HCT116 (cell line): Measurements from ENCODE around the gene ZNF282.

Experiments
- EZH2 ChIP-seq: fragments of 200-600 bp; sonication (generic); IDR thresholded peaks from 2 replicates; pipeline ENCODE4 v1.6.1; 2017; ENCODE audit warnings: antibody characterized with exemption, mixed run types
- POLR2A ChIP-seq: IDR thresholded peaks from 2 replicates; pipeline ENCODE4 v1.7.0; 2011; ENCODE audit warnings: borderline replicate concordance; ENCODE audit not compliant: insufficient read depth, insufficient read length; ENCODE audit errors: extremely low read depth
- SIN3A ChIP-seq: IDR thresholded peaks from 2 replicates; pipeline ENCODE4 v1.6.1; 2012; ENCODE audit warnings: low read depth
- TF ChIP-seq, protein P1 (sequence below), 3 experiments: fragments of 200-600 bp in 1 of 3; sonication (generic) in 1 of 3; IDR thresholded peaks in 2 of 3; conservative IDR thresholded peaks in 1 of 3; 2 replicates each; pipeline ENCODE4 v1.5.1; 2012 to 2017; ENCODE audit warnings: low read depth in 2 of 3, low read length in 2 of 3, antibody characterized with exemption in 1 of 3, borderline replicate concordance in 1 of 3, control low read depth in 1 of 3, mild to moderate bottlenecking in 1 of 3, mixed read lengths in 1 of 3, mixed run types in 1 of 3, moderate library complexity in 1 of 3; ENCODE audit not compliant: insufficient read depth in 1 of 3
- TF ChIP-seq, protein P2 (sequence below): IDR thresholded peaks from 2 replicates; pipeline ENCODE4 v1.6.1; 2011; ENCODE audit warnings: mild to moderate bottlenecking, low read length, moderate library complexity; ENCODE audit not compliant: insufficient replicate concordance; ENCODE audit errors: extremely low read depth
- TF ChIP-seq, protein P3 (sequence below): IDR thresholded peaks from 2 replicates; pipeline ENCODE4 v1.6.1; 2012

DNA sequence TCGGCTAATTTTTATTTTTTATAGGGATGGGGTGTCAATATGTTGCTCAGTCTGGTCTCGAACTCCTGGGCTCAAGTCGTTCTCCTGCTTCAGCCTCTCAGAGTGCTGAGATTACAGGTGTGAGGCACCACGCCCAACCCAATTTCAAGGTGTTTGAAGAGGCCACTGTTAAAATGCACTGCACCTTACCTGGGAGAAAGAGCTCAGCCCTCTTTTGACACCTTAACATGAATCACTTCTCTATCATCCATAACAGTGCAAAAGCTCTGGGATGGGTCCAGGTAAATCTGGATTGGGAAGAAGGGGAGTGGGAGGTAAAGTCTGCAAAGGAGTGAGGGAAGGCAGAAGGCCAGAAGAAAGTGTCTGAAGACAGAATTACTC, 557 bp upstream of the ZNF282 start:
- TF ChIP-seq, protein P1, sequence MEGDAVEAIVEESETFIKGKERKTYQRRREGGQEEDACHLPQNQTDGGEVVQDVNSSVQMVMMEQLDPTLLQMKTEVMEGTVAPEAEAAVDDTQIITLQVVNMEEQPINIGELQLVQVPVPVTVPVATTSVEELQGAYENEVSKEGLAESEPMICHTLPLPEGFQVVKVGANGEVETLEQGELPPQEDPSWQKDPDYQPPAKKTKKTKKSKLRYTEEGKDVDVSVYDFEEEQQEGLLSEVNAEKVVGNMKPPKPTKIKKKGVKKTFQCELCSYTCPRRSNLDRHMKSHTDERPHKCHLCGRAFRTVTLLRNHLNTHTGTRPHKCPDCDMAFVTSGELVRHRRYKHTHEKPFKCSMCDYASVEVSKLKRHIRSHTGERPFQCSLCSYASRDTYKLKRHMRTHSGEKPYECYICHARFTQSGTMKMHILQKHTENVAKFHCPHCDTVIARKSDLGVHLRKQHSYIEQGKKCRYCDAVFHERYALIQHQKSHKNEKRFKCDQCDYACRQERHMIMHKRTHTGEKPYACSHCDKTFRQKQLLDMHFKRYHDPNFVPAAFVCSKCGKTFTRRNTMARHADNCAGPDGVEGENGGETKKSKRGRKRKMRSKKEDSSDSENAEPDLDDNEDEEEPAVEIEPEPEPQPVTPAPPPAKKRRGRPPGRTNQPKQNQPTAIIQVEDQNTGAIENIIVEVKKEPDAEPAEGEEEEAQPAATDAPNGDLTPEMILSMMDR (IDR thresholded peaks at IDR 0.05 in 2 of 3, conservative IDR thresholded peaks at IDR 0.05 in 1 of 3; ENCODE audit: borderline replicate concordance in 1 of 3, insufficient read depth in 1 of 3, low read depth in 2 of 3, low read length in 2 of 3) = no peak
- TF ChIP-seq POLR2A (no peak), SIN3A (no peak), EZH2 (no peak)
- TF ChIP-seq, protein P2, sequence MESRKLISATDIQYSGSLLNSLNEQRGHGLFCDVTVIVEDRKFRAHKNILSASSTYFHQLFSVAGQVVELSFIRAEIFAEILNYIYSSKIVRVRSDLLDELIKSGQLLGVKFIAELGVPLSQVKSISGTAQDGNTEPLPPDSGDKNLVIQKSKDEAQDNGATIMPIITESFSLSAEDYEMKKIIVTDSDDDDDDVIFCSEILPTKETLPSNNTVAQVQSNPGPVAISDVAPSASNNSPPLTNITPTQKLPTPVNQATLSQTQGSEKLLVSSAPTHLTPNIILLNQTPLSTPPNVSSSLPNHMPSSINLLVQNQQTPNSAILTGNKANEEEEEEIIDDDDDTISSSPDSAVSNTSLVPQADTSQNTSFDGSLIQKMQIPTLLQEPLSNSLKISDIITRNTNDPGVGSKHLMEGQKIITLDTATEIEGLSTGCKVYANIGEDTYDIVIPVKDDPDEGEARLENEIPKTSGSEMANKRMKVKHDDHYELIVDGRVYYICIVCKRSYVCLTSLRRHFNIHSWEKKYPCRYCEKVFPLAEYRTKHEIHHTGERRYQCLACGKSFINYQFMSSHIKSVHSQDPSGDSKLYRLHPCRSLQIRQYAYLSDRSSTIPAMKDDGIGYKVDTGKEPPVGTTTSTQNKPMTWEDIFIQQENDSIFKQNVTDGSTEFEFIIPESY = no peak
- TF ChIP-seq, protein P3, sequence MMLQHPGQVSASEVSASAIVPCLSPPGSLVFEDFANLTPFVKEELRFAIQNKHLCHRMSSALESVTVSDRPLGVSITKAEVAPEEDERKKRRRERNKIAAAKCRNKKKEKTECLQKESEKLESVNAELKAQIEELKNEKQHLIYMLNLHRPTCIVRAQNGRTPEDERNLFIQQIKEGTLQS = no peak
